ENCODE data around the gene ZSCAN22. TPM values are rescaled to one million over a fixed set of nuclear protein-coding genes. Genes with fewer than 3 reads are reported as not detected.

ZSCAN22 gene
- total and polyA plus RNA-seq, 2 of the 4 experiments (the other 2 are of a cell fraction), result 2.2 to 2.5 TPM

DNA sequence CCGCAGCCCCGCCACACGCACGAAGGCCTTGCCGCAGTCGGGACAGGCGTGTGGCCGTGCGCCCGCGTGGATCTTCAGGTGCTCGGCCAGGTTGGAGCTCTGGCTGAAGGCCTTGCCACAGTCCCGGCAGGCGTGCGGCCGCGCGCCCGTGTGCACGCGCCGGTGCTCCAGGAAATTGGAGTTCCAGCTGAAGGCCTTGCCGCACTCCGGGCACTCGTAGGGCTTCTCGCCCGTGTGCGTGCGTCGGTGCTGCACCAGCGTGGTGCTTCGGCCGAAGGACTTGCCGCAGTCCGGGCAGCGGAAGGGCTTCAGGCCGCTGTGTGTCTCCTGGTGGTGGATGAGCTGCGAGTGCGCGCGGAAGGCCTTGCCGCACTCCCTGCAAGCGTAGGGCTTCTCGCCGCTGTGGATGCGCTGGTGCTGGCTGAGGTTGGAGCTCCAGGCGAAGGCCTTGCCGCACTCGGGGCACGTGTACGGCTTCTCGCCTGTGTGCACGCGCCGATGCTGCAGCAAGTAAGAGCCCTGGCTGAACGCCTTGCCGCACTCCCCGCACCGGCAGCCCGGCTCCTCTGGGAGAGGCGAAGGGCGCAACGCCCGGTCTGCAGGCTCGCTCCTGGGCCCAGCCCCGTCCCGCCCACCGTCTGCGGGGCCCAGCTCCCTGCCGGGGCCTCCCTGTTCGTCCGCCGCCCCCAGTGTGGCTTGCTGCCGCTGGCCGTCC, 30.1 kb downstream of the ZSCAN22 start:
- ChIA-PET POLR2A (ENCODE audit: unreplicated experiment) (no interaction called here), CTCF (no interaction called here)
- peak overlapping the region; percentile 3 for H2AK9ac ChIP-seq (replicated peaks; ENCODE audit: low read depth, low read length, poor library complexity)
- intact Hi-C loops (cut with micrococcal nuclease) (no loop called here), in situ Hi-C loops (cut with MboI; ENCODE audit: low sequenced_read_pairs) (no loop called here), dilution Hi-C loops (cut with HindIII; ENCODE audit: low sequenced_read_pairs, unreplicated experiment) (no loop called here)
- H3K9ac ChIP-seq (ENCODE audit: low read depth, low read length), result no peak overlapping the region
- peak overlapping the region; percentile 23; the same call in 1 of the 2 replicates for H3K4me3 ChIP-seq (ENCODE audit: insufficient read depth, low read depth, low read length)
- no peak for DNase-seq
- H2AK5ac ChIP-seq (ENCODE audit: low read depth, low read length), result no peak overlapping the region
- no peak overlapping the region for H3K23ac ChIP-seq (ENCODE audit: low read depth, low read length)
- H3K9me1 ChIP-seq (ENCODE audit: insufficient read depth, low read length), result peaks cover 7% of the 10 kb centered on the region
- peak; percentile 24 for ATAC-seq (ENCODE audit: low read depth)
- H3K18ac ChIP-seq (ENCODE audit: low read depth, low read length), result no peak overlapping the region
- H4K5ac ChIP-seq (ENCODE audit: low read depth, low read length), result no peak overlapping the region
- H3K27ac ChIP-seq (ENCODE audit: insufficient read depth, low read length), result no peak overlapping the region
- peaks cover 10% of the 10 kb centered on the region for H3K4me1 ChIP-seq (ENCODE audit: control insufficient read depth, insufficient read depth, low read length)
- H4K20me1 ChIP-seq (ENCODE audit: insufficient read depth, low read length), result peaks cover 8% of the 10 kb centered on the region; the same call in 1 of the 2 replicates
- peaks cover 0 to 12% of the 10 kb centered on the region in 2 experiments; a peak in 3 of 4 replicates for H3K79me1 ChIP-seq (ENCODE audit: low read depth in 1 of 2, low read length in 2 of 2)
- H3K14ac ChIP-seq (replicated peaks; ENCODE audit: low read depth, low read length), result no peak overlapping the region
- peaks cover 10% of the 10 kb centered on the region for H3K27me3 ChIP-seq (ENCODE audit: control insufficient read depth, insufficient read depth, low read length)
- H3K56ac ChIP-seq (ENCODE audit: extremely low read depth, insufficient read depth, low read length), result no peak overlapping the region
- no peak overlapping the region for H2BK120ac ChIP-seq (ENCODE audit: low read depth, low read length)
- no peak overlapping the region for H3K4ac ChIP-seq (ENCODE audit: low read depth, low read length)
- no peak overlapping the region for H2BK20ac ChIP-seq (ENCODE audit: low read depth, low read length)
- no peak overlapping the region for H4K91ac ChIP-seq (ENCODE audit: insufficient read depth, low read depth, low read length)
- no peak overlapping the region for H4K8ac ChIP-seq (ENCODE audit: low read depth in 2 of 2, low read length in 2 of 2)
- peak overlapping the region; percentile 86 for H3K4me2 ChIP-seq (ENCODE audit: low read depth, low read length)
- WGBS, 2 experiments (ENCODE audit: extremely low coverage in 2 of 2, insufficient read length in 1 of 2), result 38% methylated on average over 59 of the region's 75 CpGs; no CpG with 5 or more reads in 1 of the 2 experiments
- H2AFZ ChIP-seq (replicated peaks; ENCODE audit: low read length, poor library complexity), result peak overlapping the region; percentile 75
- BruUV-seq (replicated peaks), result no TSS peak
- no peak for TF ChIP-seq SMC3 (IDR thresholded peaks at IDR 0.05; ENCODE audit: low read depth, low read length)
- H2BK15ac ChIP-seq (ENCODE audit: low read depth, low read length), result no peak overlapping the region
- H2BK5ac ChIP-seq (ENCODE audit: low read depth, low read length, poor library complexity, severe bottlenecking), result no peak overlapping the region
- no peaks in the 10 kb centered on the region for H3K9me3 ChIP-seq (ENCODE audit: control insufficient read depth, insufficient read depth, low read length)
- H3K36me3 ChIP-seq (ENCODE audit: control insufficient read depth, insufficient read depth, low read length), result peaks cover 5% of the 10 kb centered on the region; the same call in 1 of the 2 replicates
